Measurements from ENCODE around the gene NTNG1. TPM values are rescaled to one million over a fixed set of nuclear protein-coding genes. Genes with fewer than 3 reads are reported as not detected.

NTNG1 gene
- total and polyA plus RNA-seq, 2 of the 13 experiments (the other 11 are each of a cell fraction or from before 2014, with no cell fraction given), result not detected

- intact Hi-C loops (cut with micrococcal nuclease; ENCODE audit: unreplicated experiment) (no loop called here), in situ Hi-C loops (cut with HindIII; ENCODE audit: extremely low pct_ligation_motif_present, low pct_unique_long_range_greater_than_20kb) (no loop called here)
- POLR2A ChIA-PET, result no interaction called here
- TF ChIP-seq ZNF709 (CRISPR knock-in tag; IDR thresholded peaks at IDR 0.05) (no peak), ZBTB14 (CRISPR knock-in tag; IDR thresholded peaks at IDR 0.05) (no peak), MLLT10 (CRISPR knock-in tag; IDR thresholded peaks at IDR 0.05) (no peak), ZNF619 (CRISPR knock-in tag; IDR thresholded peaks at IDR 0.05) (no peak), TERF1 (CRISPR knock-in tag; IDR thresholded peaks at IDR 0.05) (no peak), ZNF660 (CRISPR knock-in tag; IDR thresholded peaks at IDR 0.05; ENCODE audit: borderline replicate concordance, low read depth) (no peak), HNF1B (CRISPR knock-in tag; IDR thresholded peaks at IDR 0.05) (no peak), POGK (CRISPR knock-in tag; conservative IDR thresholded peaks at IDR 0.05) (no peak), ZBTB33 (CRISPR knock-in tag; IDR thresholded peaks at IDR 0.05) (no peak), GFI1 (CRISPR knock-in tag; IDR thresholded peaks at IDR 0.05; ENCODE audit: borderline replicate concordance) (no peak), MEIS2 (CRISPR knock-in tag; IDR thresholded peaks at IDR 0.05) (no peak), YY1 (IDR thresholded peaks at IDR 0.05; ENCODE audit: insufficient read depth, insufficient replicate concordance, low read depth, low read length) (no peak), PPARG (CRISPR knock-in tag; conservative IDR thresholded peaks at IDR 0.05) (no peak), PHB2 (IDR thresholded peaks at IDR 0.05; ENCODE audit: partially characterized antibody) (no peak)
These were observed 17.7 kb downstream of the NTNG1 start for GRCh38 chr1:107158496-107158895.

More at GRCh38 chr1:107158496-107158895, 17.7 kb downstream of the NTNG1 start:
- WGBS (ENCODE audit: low lambda C conversion rate), result 2% methylated on average over 5 of the region's 5 CpGs
- Histone ChIP-seq H3K79me2 (ENCODE audit: insufficient read depth, low read length) (no peaks in the 10 kb centered on the region), H3K9ac (ENCODE audit: insufficient read depth, low read depth, low read length) (no peak overlapping the region), H3K27ac (ENCODE audit: extremely low read length, insufficient read depth, low read length) (no peak overlapping the region), H4K20me1 (ENCODE audit: insufficient read depth, low read length) (no peaks in the 10 kb centered on the region), H3K4me3 (replicated peaks in 1 of 3; ENCODE audit: insufficient read depth in 1 of 3, low read depth in 2 of 3, low read length in 3 of 3) (no peak overlapping the region), H3K4me2 (ENCODE audit: low read depth, low read length) (no peak overlapping the region), H3K27me3 (ENCODE audit: control insufficient read depth in 1 of 2, insufficient read depth in 2 of 2, low read length in 2 of 2) (no peaks in the 10 kb centered on the region), H3K4me1 (ENCODE audit: insufficient read depth, low read length) (no peaks in the 10 kb centered on the region), H3K9me3 (ENCODE audit: low read length) (no peaks in the 10 kb centered on the region), H3K36me3 (replicated peaks in 1 of 2; ENCODE audit: control insufficient read depth in 1 of 2, insufficient read depth in 2 of 2, low read length in 2 of 2) (no peaks in the 10 kb centered on the region), H2AFZ (ENCODE audit: low read length) (no peak overlapping the region)
- FAIRE-seq, result no peak
- CTCF ChIA-PET (ENCODE audit: low intra/inter-chr PET ratio, low total read pairs), result no interaction called here
- no TSS peak for BruUV-seq (replicated peaks)
- ATAC-seq, result no peak
- no peak for DNase-seq (ENCODE audit: low spot score)
